ENCODE results near the gene ZNHIT3.
"Not testable (repeated sequence)": the region's sequence is repeated elsewhere in the genome, so short reads cannot be mapped to it uniquely, and the experiment has no call there.

ZNHIT3 gene

GRCh38 chr17:36468903-36469635 is 17.4 kb upstream of the ZNHIT3 start:
- Mint-ChIP-seq H3K4me3 (no peak overlapping the region), H3K9me3 (no peaks in the 10 kb centered on the region), H3K27me3 (peaks cover 46 to 85% of the 10 kb centered on the region in 2 donors), H3K27ac (no peak overlapping the region), H3K36me3 (ENCODE audit: insufficient read depth) (no peaks in the 10 kb centered on the region), H3K4me1 (ENCODE audit: low read depth in 2 of 2) (no peaks in the 10 kb centered on the region)
- ATAC-seq (replicated peaks) (no peak), DNase-seq (no peak)

DNA sequence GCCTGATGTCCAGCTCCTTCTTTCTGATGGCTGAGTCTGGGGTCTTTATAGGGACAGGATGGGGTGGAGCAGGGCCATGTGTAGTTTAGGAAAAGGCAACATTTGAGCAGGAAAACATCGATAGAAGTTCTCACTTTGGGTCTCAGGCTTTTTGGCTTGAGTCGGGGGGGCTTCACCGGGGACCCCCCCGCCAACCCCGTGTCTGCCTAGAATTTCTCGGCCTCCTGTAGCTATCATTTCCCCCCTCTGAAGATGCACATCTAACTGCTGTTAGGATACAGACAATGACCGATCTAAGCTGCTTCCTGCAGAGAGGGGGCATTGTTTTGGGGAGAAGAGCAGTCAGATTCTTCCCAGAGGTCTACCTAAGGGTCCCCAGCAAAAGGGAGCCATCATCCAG is 16.7 kb upstream of the ZNHIT3 start:
- DNase-seq: no peak
- Mint-ChIP-seq H3K4me1 (ENCODE audit: low read depth in 2 of 2) (no peaks in the 10 kb centered on the region), H3K4me3 (no peak overlapping the region), H3K9me3 (no peaks in the 10 kb centered on the region), H3K27me3 (peaks cover 46 to 89% of the 10 kb centered on the region in 2 donors), H3K27ac (no peak overlapping the region), H3K36me3 (ENCODE audit: insufficient read depth) (no peaks in the 10 kb centered on the region)
- ATAC-seq (replicated peaks): no peak

DNA sequence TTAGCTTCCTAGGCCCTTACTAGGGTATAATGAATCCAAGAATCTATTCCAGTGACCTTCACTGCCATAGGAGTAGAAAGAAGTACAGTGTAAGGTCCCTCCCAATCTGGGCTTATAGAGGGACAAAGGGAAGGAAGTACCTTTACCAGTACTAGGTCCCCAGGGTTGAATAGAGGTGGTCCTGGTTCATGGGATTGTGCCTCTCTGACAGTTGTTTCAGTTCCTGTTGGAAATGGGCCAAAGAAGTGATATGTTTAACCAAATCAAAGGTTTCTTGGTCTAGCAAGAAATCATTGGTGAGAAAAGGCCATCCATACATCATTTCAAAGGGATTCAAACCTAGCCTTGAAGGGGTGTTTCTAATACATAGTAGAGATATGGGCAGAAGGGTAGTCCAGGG is 16.0 kb upstream of the ZNHIT3 start:
- peaks cover 39 to 89% of the 10 kb centered on the region in 2 donors for H3K27me3 Mint-ChIP-seq
- no peak for DNase-seq
- no peaks in the 10 kb centered on the region for H3K4me1 Mint-ChIP-seq (ENCODE audit: low read depth in 2 of 2)
- H3K4me3 Mint-ChIP-seq: no peak overlapping the region
- no peak for ATAC-seq (replicated peaks)
- H3K27ac Mint-ChIP-seq: no peak overlapping the region
- H3K36me3 Mint-ChIP-seq (ENCODE audit: insufficient read depth): no peaks in the 10 kb centered on the region
- no peaks in the 10 kb centered on the region for H3K9me3 Mint-ChIP-seq

GRCh38 chr17:36474571-36474970 is 11.9 kb upstream of the ZNHIT3 start:
- no peak for DNase-seq
- no peaks in the 10 kb centered on the region for H3K9me3 Mint-ChIP-seq
- no peak overlapping the region for H3K4me3 Mint-ChIP-seq
- H3K27ac Mint-ChIP-seq: no peak overlapping the region
- H3K36me3 Mint-ChIP-seq (ENCODE audit: insufficient read depth): no peaks in the 10 kb centered on the region
- H3K4me1 Mint-ChIP-seq (ENCODE audit: low read depth in 2 of 2): no peaks in the 10 kb centered on the region
- ATAC-seq (replicated peaks): no peak
- H3K27me3 Mint-ChIP-seq: peaks cover 39 to 72% of the 10 kb centered on the region in 2 donors

DNA sequence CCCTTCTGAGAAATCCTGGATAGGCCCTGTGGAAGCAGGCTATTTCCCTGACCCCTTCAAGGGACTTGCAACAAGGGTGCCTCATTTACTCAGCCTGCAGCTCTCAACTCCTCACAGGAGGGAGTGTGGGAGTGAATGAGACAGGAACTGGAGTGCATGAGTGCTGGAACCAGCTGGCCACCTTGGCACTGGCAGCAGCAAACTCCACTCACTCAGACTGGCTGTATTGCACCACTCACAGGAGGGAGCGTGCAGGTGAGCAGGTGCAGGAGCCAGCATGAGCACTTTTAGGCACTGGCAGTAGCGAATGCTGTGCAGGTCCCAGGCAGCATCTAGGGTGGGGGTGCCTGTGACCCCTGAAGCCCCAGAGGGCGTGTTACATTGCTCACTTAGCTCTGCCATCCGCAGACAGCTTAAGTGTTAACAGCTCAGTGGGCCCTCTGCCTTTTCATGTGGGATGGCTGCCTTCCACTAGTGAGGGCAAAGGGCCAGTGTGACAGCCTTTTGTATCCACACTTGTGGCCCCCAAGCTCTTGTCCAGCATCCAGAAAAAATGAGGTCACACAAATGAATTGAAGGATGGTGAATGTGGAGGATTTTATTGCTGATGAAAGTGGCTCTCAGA is 11.0 kb upstream of the ZNHIT3 start:
- Mint-ChIP-seq H3K27ac (no peak overlapping the region), H3K9me3 (no peaks in the 10 kb centered on the region), H3K27me3 (peaks cover 38 to 67% of the 10 kb centered on the region in 2 donors), H3K36me3 (ENCODE audit: insufficient read depth) (no peaks in the 10 kb centered on the region), H3K4me3 (no peak overlapping the region), H3K4me1 (ENCODE audit: low read depth in 2 of 2) (no peaks in the 10 kb centered on the region)
- ATAC-seq (replicated peaks) (no peak), DNase-seq (no peak)

DNA sequence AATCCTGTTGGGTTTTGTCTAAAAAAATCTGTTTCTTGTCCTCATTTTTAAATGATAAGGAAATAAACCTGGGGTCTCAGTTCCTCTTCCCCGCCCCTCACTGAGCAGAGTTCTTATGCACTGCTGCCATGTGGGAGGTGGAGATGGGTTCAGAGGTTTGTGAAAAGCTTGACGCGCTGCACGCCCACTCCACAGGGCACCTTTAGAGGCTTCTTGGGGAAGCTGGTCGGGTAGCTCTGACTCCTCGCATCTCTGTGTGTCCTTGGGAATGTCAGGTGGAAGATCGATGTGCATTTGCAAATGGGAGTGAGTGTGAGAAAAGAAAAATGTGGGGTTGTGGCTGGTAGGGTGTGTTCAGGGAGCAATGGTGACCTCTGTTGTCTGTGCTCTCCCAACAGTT is 4.7 kb upstream of the ZNHIT3 start:
- H3K36me3 Mint-ChIP-seq (ENCODE audit: insufficient read depth): peaks cover 9% of the 10 kb centered on the region
- no peak for ATAC-seq (replicated peaks)
- no peak for DNase-seq
- H3K9me3 Mint-ChIP-seq: no peaks in the 10 kb centered on the region
- H3K4me1 Mint-ChIP-seq (ENCODE audit: low read depth in 2 of 2): peaks cover 19 to 21% of the 10 kb centered on the region in 2 donors
- H3K27me3 Mint-ChIP-seq: peaks cover 29 to 32% of the 10 kb centered on the region in 2 donors
- H3K27ac Mint-ChIP-seq: peak overlapping the region in 1 of 2 donors; percentile 17
- peak overlapping the region; percentile 71 to 79 for H3K4me3 Mint-ChIP-seq

- peaks cover 15% of the 10 kb centered on the region for H3K36me3 Mint-ChIP-seq (ENCODE audit: insufficient read depth)
- H3K27ac Mint-ChIP-seq: peak overlapping the region in 1 of 2 donors; percentile 17
- no peaks in the 10 kb centered on the region for H3K9me3 Mint-ChIP-seq
- ATAC-seq (replicated peaks): peak; percentile 59
- peaks cover 19 to 27% of the 10 kb centered on the region in 2 donors for H3K4me1 Mint-ChIP-seq (ENCODE audit: low read depth in 2 of 2)
- DNase-seq: peak; percentile 74 to 80 (median 76)
- H3K27me3 Mint-ChIP-seq: peaks cover 22 to 24% of the 10 kb centered on the region in 2 donors
- peak overlapping the region; percentile 71 to 79 for H3K4me3 Mint-ChIP-seq
Observed at GRCh38 chr17:36482611-36483504, 3.6 kb upstream of the ZNHIT3 start.

- Mint-ChIP-seq H3K4me3 (peak overlapping the region in 1 of 2 donors; percentile 79), H3K27ac (peak overlapping the region in 1 of 2 donors; percentile 71)
Observed at GRCh38 chr17:36484021-36484420, 2.5 kb upstream of the ZNHIT3 start.

DNA sequence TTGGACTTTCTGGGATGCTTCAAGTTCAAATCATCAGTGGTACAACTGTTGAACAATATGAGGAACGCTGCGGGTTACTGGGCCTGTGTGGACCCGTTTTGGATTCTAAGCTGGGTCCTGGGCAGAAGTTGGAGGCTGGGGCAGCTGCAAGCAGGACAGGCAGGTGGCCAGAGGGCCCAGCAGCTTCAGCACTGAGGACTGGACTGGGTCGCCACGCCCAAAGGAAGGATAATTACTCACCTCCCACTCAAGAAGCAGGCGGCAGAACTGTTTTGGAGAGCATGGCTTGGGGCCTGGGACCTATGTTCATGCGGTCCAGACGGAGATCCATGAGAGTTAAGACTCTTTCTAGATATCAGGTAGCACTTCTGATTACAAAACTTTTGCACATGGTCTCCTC is 1.5 kb upstream of the ZNHIT3 start:
- H3K4me1 Mint-ChIP-seq (ENCODE audit: low read depth in 2 of 2): peaks cover 27 to 40% of the 10 kb centered on the region in 2 donors
- ATAC-seq (replicated peaks) (no peak), DNase-seq (no peak)
- peaks cover 23% of the 10 kb centered on the region for H3K36me3 Mint-ChIP-seq (ENCODE audit: insufficient read depth)
- H3K9me3 Mint-ChIP-seq: no peaks in the 10 kb centered on the region
- peaks cover 14 to 22% of the 10 kb centered on the region in 2 donors for H3K27me3 Mint-ChIP-seq
- no peak overlapping the region for H3K27ac Mint-ChIP-seq
- peak overlapping the region; percentile 97 to 100 for H3K4me3 Mint-ChIP-seq

More at GRCh38 chr17:36484021-36484420, 2.5 kb upstream of the ZNHIT3 start:
- ATAC-seq (replicated peaks); DNase-seq; H3K9me3 Mint-ChIP-seq: not testable (repeated sequence)
- peaks cover 23 to 32% of the 10 kb centered on the region in 2 donors for H3K4me1 Mint-ChIP-seq (ENCODE audit: low read depth in 2 of 2)
- H3K36me3 Mint-ChIP-seq (ENCODE audit: insufficient read depth): peaks cover 15% of the 10 kb centered on the region
- H3K27me3 Mint-ChIP-seq: peaks cover 22 to 23% of the 10 kb centered on the region in 2 donors

- H3K36me3 Mint-ChIP-seq (ENCODE audit: insufficient read depth): peaks cover 24% of the 10 kb centered on the region
- ATAC-seq (replicated peaks) (no peak), DNase-seq (no peak)
- H3K27me3 Mint-ChIP-seq: peaks cover 10 to 16% of the 10 kb centered on the region in 2 donors
- peak overlapping the region; percentile 98 to 99 for H3K27ac Mint-ChIP-seq
- H3K4me3 Mint-ChIP-seq: peak overlapping the region; percentile 97 to 100
- H3K9me3 Mint-ChIP-seq: no peaks in the 10 kb centered on the region
- H3K4me1 Mint-ChIP-seq (ENCODE audit: low read depth in 2 of 2): peaks cover 29 to 44% of the 10 kb centered on the region in 2 donors
Observed at GRCh38 chr17:36485805-36486203, 677 bp upstream of the ZNHIT3 start.

DNA sequence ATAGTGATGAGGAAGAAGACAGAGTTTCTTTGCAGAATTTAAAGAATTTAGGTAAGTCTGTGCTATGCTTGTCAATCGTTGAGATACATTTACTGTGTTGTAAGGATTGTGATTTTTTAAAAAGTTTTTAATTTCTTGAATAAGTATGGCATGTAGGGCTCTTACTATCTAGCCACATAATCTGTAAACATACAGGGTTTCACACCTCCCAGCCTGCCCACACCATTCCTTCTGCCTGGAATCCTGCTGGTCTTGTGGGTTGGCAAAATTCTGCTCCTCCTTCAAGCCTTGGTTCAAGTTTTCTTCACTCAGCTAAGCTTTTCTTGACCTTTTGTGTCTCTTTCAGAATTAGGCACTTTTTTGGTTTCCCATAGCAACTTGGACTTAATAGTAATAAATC is 7.5 kb downstream of the ZNHIT3 start:
- H3K27ac Mint-ChIP-seq: peak overlapping the region in 1 of 2 donors; percentile 67
- H3K27me3 Mint-ChIP-seq: no peaks in the 10 kb centered on the region
- no peak for DNase-seq
- ATAC-seq (replicated peaks): no peak
- H3K9me3 Mint-ChIP-seq: no peaks in the 10 kb centered on the region
- H3K36me3 Mint-ChIP-seq (ENCODE audit: insufficient read depth): peaks cover 62% of the 10 kb centered on the region
- no peak overlapping the region for H3K4me3 Mint-ChIP-seq
- peaks cover 21 to 29% of the 10 kb centered on the region in 2 donors for H3K4me1 Mint-ChIP-seq (ENCODE audit: low read depth in 2 of 2)

GRCh38 chr17:36494674-36495073 is 8.2 kb downstream of the ZNHIT3 start:
- ATAC-seq (replicated peaks) (no peak), DNase-seq (no peak)
- Mint-ChIP-seq H3K4me3 (no peak overlapping the region), H3K9me3 (no peaks in the 10 kb centered on the region), H3K27me3 (no peaks in the 10 kb centered on the region), H3K27ac (peak overlapping the region; percentile 35 to 67), H3K36me3 (ENCODE audit: insufficient read depth) (peaks cover 65% of the 10 kb centered on the region), H3K4me1 (ENCODE audit: low read depth in 2 of 2) (peaks cover 18 to 22% of the 10 kb centered on the region in 2 donors)

GRCh38 chr17:36495076-36495578 is 8.6 kb downstream of the ZNHIT3 start:
- no peaks in the 10 kb centered on the region for H3K9me3 Mint-ChIP-seq
- peaks cover 62% of the 10 kb centered on the region for H3K36me3 Mint-ChIP-seq (ENCODE audit: insufficient read depth)
- peaks cover 16 to 19% of the 10 kb centered on the region in 2 donors for H3K4me1 Mint-ChIP-seq (ENCODE audit: low read depth in 2 of 2)
- DNase-seq: no peak
- no peaks in the 10 kb centered on the region for H3K27me3 Mint-ChIP-seq
- ATAC-seq (replicated peaks): no peak
- no peak overlapping the region for H3K4me3 Mint-ChIP-seq
- H3K27ac Mint-ChIP-seq: peak overlapping the region; percentile 35 to 67

Measured in effector memory CD8-positive, alpha-beta T cell (primary cell).